CD4-positive, alpha-beta T cell treated with Interleukin-10 for 1 hour (primary cell): Measurements from ENCODE around the gene DNAJC7.

Experiments
- DNase-seq: peaks from one replicate; pipeline ENCODE4 v3.0.0-alpha.2; 2020

The DNAJC7 gene

GRCh38 chr17:42016941-42017865 is at the start of gene DNAJC7:
DNAJC7 (minus strand) TSS chr17:42017439; CDS start chr17:42017416, 23 bp downstream.
- DNase-seq: peak; percentile 93

- no peak for DNase-seq
These were observed 48.0 kb upstream of the DNAJC7 start for GRCh38 chr17:42065201-42065600.

- no peak for DNase-seq
These were observed 45.4 kb upstream of the DNAJC7 start for GRCh38 chr17:42062681-42063080.

- no peak for DNase-seq
These were observed 44.6 kb upstream of the DNAJC7 start for GRCh38 chr17:42061646-42062487.

- DNase-seq: no peak
These were observed 43.0 kb upstream of the DNAJC7 start for GRCh38 chr17:42060231-42060630.

- no peak for DNase-seq
These were observed 42.6 kb upstream of the DNAJC7 start for GRCh38 chr17:42059815-42060214.

- no peak for DNase-seq
These were observed 40.8 kb upstream of the DNAJC7 start for GRCh38 chr17:42058063-42058462.

GRCh38 chr17:42056635-42057034 is 39.4 kb upstream of the DNAJC7 start:
- DNase-seq: no peak

GRCh38 chr17:42055496-42055895 is 38.3 kb upstream of the DNAJC7 start:
- DNase-seq: no peak

- DNase-seq: no peak
These were observed 37.8 kb upstream of the DNAJC7 start for GRCh38 chr17:42055027-42055426.

GRCh38 chr17:42053731-42054500 is 36.7 kb upstream of the DNAJC7 start:
- no peak for DNase-seq

- no peak for DNase-seq
These were observed 35.2 kb upstream of the DNAJC7 start for GRCh38 chr17:42052346-42052877.

GRCh38 chr17:42051645-42052044 is 34.4 kb upstream of the DNAJC7 start:
- DNase-seq: no peak

GRCh38 chr17:42051013-42051400 is 33.8 kb upstream of the DNAJC7 start:
- DNase-seq: no peak

GRCh38 chr17:42050393-42051012 is 33.3 kb upstream of the DNAJC7 start, which contains the start of gene C17orf113:
C17orf113 (minus strand) TSS chr17:42050601; CDS start chr17:42043376, 7,225 bp downstream.
- peak; percentile 54 for DNase-seq

GRCh38 chr17:42049834-42050392 is 32.7 kb upstream of the DNAJC7 start:
- DNase-seq: no peak

GRCh38 chr17:42047343-42047742 is 30.1 kb upstream of the DNAJC7 start:
- DNase-seq: no peak

- DNase-seq: no peak
These were observed 28.5 kb upstream of the DNAJC7 start for GRCh38 chr17:42045719-42046118.

- DNase-seq: no peak
These were observed 25.5 kb upstream of the DNAJC7 start for GRCh38 chr17:42042598-42043319.

GRCh38 chr17:42041619-42042018 is 24.4 kb upstream of the DNAJC7 start:
- DNase-seq: no peak

- DNase-seq: no peak
These were observed 23.6 kb upstream of the DNAJC7 start for GRCh38 chr17:42040818-42041217.
